GM12878 (cell line): ENCODE results near the gene SAFB. TPM values are rescaled to one million over a fixed set of nuclear protein-coding genes. Genes with fewer than 3 reads are reported as not detected.
A peak's percentile ranks its signal among the peaks of the same experiment; 100 is the strongest.

Experiments
- ATAC-seq: fragments of 200-7000 bp; cut with Tn5 transposase; 3 replicates; pipeline ENCODE4 v1.9.1; 2020; ENCODE audit warnings: mild to moderate bottlenecking, moderate library complexity
- BruUV-seq: library from RNA; stranded (reverse); fragments of 400-500 nt; replicated peaks from 2 replicates; lab custom pipeline; 2021; lab: Mats Ljungman, UMichigan
- CTCF ChIA-PET: fragments of 300-600 bp; sonication (Branson Sonifier 250); formaldehyde crosslinking; extraction: SDS; loops from one replicate; lab custom pipeline; 2021; ENCODE audit warnings: inconsistent platforms; lab: Yijun Ruan, JAX
- POLR2A ChIA-PET: fragments of 350-600 bp; formaldehyde crosslinking; extraction: SDS; loops from one replicate; lab custom pipeline; 2021; ENCODE audit warnings: inconsistent platforms; lab: Charles Lee
- RAD21 ChIA-PET: fragments of 300-600 bp; sonication (Branson Sonifier 250); formaldehyde crosslinking; loops from one replicate; lab custom pipeline; 2023; ENCODE audit warnings: antibody characterized with exemption; ENCODE audit not compliant: unreplicated experiment; lab: Charles Lee
- SMC1A ChIA-PET: fragments of 300-600 bp; sonication (Branson Sonifier 250); formaldehyde crosslinking; loops from one replicate; lab custom pipeline; 2023; ENCODE audit not compliant: unreplicated experiment, uncharacterized antibody; lab: Charles Lee
- DNase-seq: peaks from one replicate; pipeline ENCODE4 v3.0.0-alpha.2; 2011; ENCODE audit warnings: low read depth, low spot score
- FAIRE-seq: peaks from 3 replicates; lab custom pipeline; 2011; peaks lifted over from hg19 to GRCh38; lab: Jason Lieb, UNC
- H2AFZ ChIP-seq: 2 replicates; pipeline ENCODE4 v1.6.0; 2011; ENCODE audit warnings: low read depth, low read length, control low read depth; ENCODE audit not compliant: control insufficient read depth
- H3K27ac ChIP-seq: 2 replicates; pipeline ENCODE4 v1.5.1; 2011; ENCODE audit warnings: control low read depth; ENCODE audit not compliant: control insufficient read depth, insufficient read depth
- H3K27me3 ChIP-seq, 2 experiments: replicated peaks in 1 of 2; 2 replicates each; pipeline versions ENCODE4 v1.6.0 to v1.6.1; 2011; ENCODE audit warnings: low read length in 1 of 2; ENCODE audit not compliant: control insufficient read depth in 2 of 2, insufficient read depth in 2 of 2
- H3K36me3 ChIP-seq, 2 experiments: 2 replicates each; pipeline ENCODE4 v1.5.1; 2011; ENCODE audit warnings: low read length in 1 of 2; ENCODE audit not compliant: control insufficient read depth in 2 of 2, insufficient read depth in 2 of 2
- H3K4me1 ChIP-seq: 2 replicates; pipeline ENCODE4 v1.6.1; 2011; ENCODE audit warnings: mild to moderate bottlenecking, low read length, moderate library complexity, mixed read lengths; ENCODE audit not compliant: control insufficient read depth, insufficient read depth
- H3K4me2 ChIP-seq: 2 replicates; pipeline ENCODE4 v1.6.0; 2011; ENCODE audit warnings: control low read depth; ENCODE audit not compliant: control insufficient read depth, insufficient read depth
- H3K4me3 ChIP-seq: fragments of 200-600 bp; sonication (generic); 2 replicates; pipeline ENCODE4 v1.5.1; 2016
- H3K79me2 ChIP-seq: 2 replicates; pipeline ENCODE4 v1.6.0; 2011; ENCODE audit warnings: low read length; ENCODE audit not compliant: control insufficient read depth, insufficient read depth
- H3K9ac ChIP-seq: 2 replicates; pipeline ENCODE4 v1.8.0; 2011; ENCODE audit warnings: low read length, control low read depth, mixed read lengths; ENCODE audit not compliant: control insufficient read depth, insufficient read depth
- H3K9me3 ChIP-seq: replicated peaks from 3 replicates; pipeline ENCODE4 v1.5.1; 2011; ENCODE audit warnings: mild to moderate bottlenecking, low read length; ENCODE audit not compliant: control insufficient read depth, insufficient read depth
- H4K20me1 ChIP-seq: 2 replicates; pipeline ENCODE4 v1.6.0; 2011; ENCODE audit not compliant: control insufficient read depth, insufficient read depth
- ATF2 ChIP-seq: IDR thresholded peaks from 2 replicates; pipeline ENCODE4 v1.6.1; 2012; ENCODE audit warnings: low read length, inconsistent platforms
- POLR2AphosphoS5 ChIP-seq: IDR thresholded peaks from 2 replicates; pipeline ENCODE4 v1.6.1; 2011; ENCODE audit warnings: mild to moderate bottlenecking, low read length, inconsistent platforms
- WGBS: methylation state at CpG from one replicate; pipeline ENCODE4 v1.1.6; 2016; ENCODE audit warnings: low lambda C conversion rate; ENCODE audit not compliant: insufficient replicate concordance, insufficient coverage; ENCODE audit errors: missing lambda C conversion rate; 5-methylcytosine and 5-hydroxymethylcytosine counted together
- in situ Hi-C: fragments of 300-500 bp; cut with MboI; formaldehyde crosslinking; loops from 9 replicates; pipeline ENCODE4 v1.14.3; 2018; ENCODE audit warnings: mixed read lengths
- intact Hi-C: fragments of 100-400 bp; cut with micrococcal nuclease; formaldehyde crosslinking; loops from one replicate; pipeline ENCODE4 v1.14.2; 2022; ENCODE audit not compliant: unreplicated experiment
- polyA plus RNA-seq, 11 experiments: library from polyadenylated mRNA; depleted of rRNA in 4 of 11; unstranded in 6 of 11; stranded (reverse) in 5 of 11; fragments of >200 nt; fragmentation: Nextera tagmentation in 4 of 11; fragmentation: Illumina TruSeq in 1 of 11; extraction: Ambion mirVana in 4 of 11; extraction: Trizol in 1 of 11; gene quantifications; 1 replicate in 1 of 11; 2 replicates in 10 of 11; pipeline versions ENCODE4 v1.2.1 to v1.2.3, GENCODE V29; 2011 to 2016; ENCODE audit warnings: inconsistent platforms in 2 of 11, missing spikeins in 2 of 11, low read depth in 1 of 11
- total RNA-seq, 4 experiments: library from RNA; depleted of rRNA in 3 of 4; stranded (reverse); fragments of >200 nt in 3 of 4; fragmentation: Illumina TruSeq in 1 of 4; extraction: Trizol in 1 of 4; gene quantifications; 2 replicates each; pipeline versions ENCODE4 v1.2.1 to v1.2.3, GENCODE V29; 2013 to 2021

SAFB gene
- total and polyA plus RNA-seq, 10 of the 15 experiments (the other 5 are each of a cell fraction or from before 2014, with no cell fraction given): 1.6 to 131 (median 61.2) TPM

- BruUV-seq: no TSS peak
These were observed 1.3 kb downstream of the SAFB start for GRCh38 chr19:5624018-5624663.

More at GRCh38 chr19:5624018-5624663, 1.3 kb downstream of the SAFB start:
- Histone ChIP-seq H3K4me3 (peak overlapping the region; percentile 99), H3K36me3 (peaks cover 2 to 25% of the 10 kb centered on the region in 2 experiments; a peak in 3 of 4 replicates), H3K79me2 (peaks cover 97% of the 10 kb centered on the region), H4K20me1 (peaks cover 11% of the 10 kb centered on the region), H3K9ac (peak overlapping the region; percentile 97), H3K4me1 (peaks cover 31% of the 10 kb centered on the region), H3K27ac (peak overlapping the region; percentile 89), H3K4me2 (peak overlapping the region; percentile 76), H2AFZ (no peak overlapping the region), H3K27me3 (no peaks in the 10 kb centered on the region)
- WGBS: under 1% methylated on average over 20 of the region's 20 CpGs
- intact Hi-C loops: loop anchor here (5.0 kb wide), 1 partner anchor 63 kb away; no protein-coding TSS in a partner anchor
- SMC1A ChIA-PET: interaction anchor here (1.0 to 2.0 kb wide), 3 partner anchors 11 to 65 kb away, joined by 3 to 4 read pairs (median 3); no protein-coding TSS in a partner anchor
- DNase-seq: no peak
- no peak for ATAC-seq
- CTCF ChIA-PET: interaction anchor here (1.2 kb wide), 1 partner anchor 63 kb away, joined by 3 read pairs; no protein-coding TSS in a partner anchor
- POLR2A ChIA-PET: interaction anchor here (0.7 to 3.5 kb wide), 5 partner anchors 16 to 412 kb away, joined by 3 to 11 read pairs (median 5); no protein-coding TSS in a partner anchor
- RAD21 ChIA-PET: no interaction called here
- no peak for FAIRE-seq
- in situ Hi-C loops: no loop called here
- TF ChIP-seq ATF2 (no peak), POLR2AphosphoS5 (peak; percentile 26; the same call in 1 of the 2 replicates)
- TF ChIP-seq, all 136 proteins: peak for 1
- H3K9me3 ChIP-seq: no peaks in the 10 kb centered on the region
